ENCODE data around the gene NME1. TPM values are rescaled to one million over a fixed set of nuclear protein-coding genes. Genes with fewer than 3 reads are reported as not detected.
A peak's percentile ranks its signal among the peaks of the same experiment; 100 is the strongest.

Gene NME1
- total RNA-seq, 2 experiments from 2014 or later: 158 to 221 TPM

- H3K4me2 ChIP-seq (ENCODE audit: low read length): peak overlapping the region; percentile 100
- H4K20me1 ChIP-seq (ENCODE audit: insufficient read depth, low read length): peaks cover 26% of the 10 kb centered on the region
- POLR2A ChIA-PET: interaction anchor here (0.7 to 1.7 kb wide), 11 partner anchors 9 to 766 kb away, joined by 3 to 10 read pairs (median 3); partner anchors contain the start of gene NME1
- H3K27ac ChIP-seq (ENCODE audit: low read depth, low read length, poor library complexity, severe bottlenecking): peak overlapping the region; percentile 87
- intact Hi-C loops (cut with micrococcal nuclease; ENCODE audit: unreplicated experiment): loop anchor here (1.0 to 5.0 kb wide), 2 partner anchors 33 to 253 kb away; partner anchors contain the start of genes NME1 and TOB1
- no peaks in the 10 kb centered on the region for H3K9me3 ChIP-seq (ENCODE audit: low read length)
- peaks cover 48% of the 10 kb centered on the region for H3K79me2 ChIP-seq (ENCODE audit: insufficient read depth, low read depth, low read length)
- H2AFZ ChIP-seq (ENCODE audit: low read length): peak overlapping the region; percentile 85
- peaks cover 38% of the 10 kb centered on the region for H3K4me1 ChIP-seq (ENCODE audit: insufficient read depth, low read length, poor library complexity, severe bottlenecking)
- peaks cover 14% of the 10 kb centered on the region for H3K36me3 ChIP-seq (ENCODE audit: insufficient read depth, low read length)
- H3K4me3 ChIP-seq (ENCODE audit: low read depth, low read length, poor library complexity, severe bottlenecking): peak overlapping the region; percentile 100
- DNase-seq (ENCODE audit: low spot score): peak; percentile 74
- no peaks in the 10 kb centered on the region for H3K9me2 ChIP-seq (ENCODE audit: insufficient read depth, low read length)
- CTCF ChIA-PET (ENCODE audit: unreplicated experiment): interaction anchor here (0.6 to 0.9 kb wide), 2 partner anchors 9 to 411 kb away, joined by 3 to 4 read pairs; no protein-coding TSS in a partner anchor
- no peak for TF ChIP-seq CTCF (conservative IDR thresholded peaks at IDR 0.05; ENCODE audit: low read length)
- TF ChIP-seq EZH2phosphoT487 (IDR thresholded peaks at IDR 0.05; ENCODE audit: borderline replicate concordance, low read depth, low read length): no peak
- BruUV-seq (replicated peaks): no TSS peak
Measured at GRCh38 chr17:51120357-51120738, 33.0 kb upstream of the NME1 start.

- Histone ChIP-seq H3K36me3 (ENCODE audit: insufficient read depth, low read length) (peaks cover 8% of the 10 kb centered on the region), H3K4me2 (ENCODE audit: low read length) (peak within 1 kb of the TSS; percentile 100), H2AFZ (ENCODE audit: low read length) (peak within 1 kb of the TSS; percentile 97), H3K4me3 (ENCODE audit: low read depth, low read length, poor library complexity, severe bottlenecking) (peak within 1 kb of the TSS; percentile 100), H3K79me2 (ENCODE audit: insufficient read depth, low read depth, low read length) (peaks cover 42% of the 10 kb centered on the region), H3K9me2 (ENCODE audit: insufficient read depth, low read length) (no peaks in the 10 kb centered on the region), H3K4me1 (ENCODE audit: insufficient read depth, low read length, poor library complexity, severe bottlenecking) (peaks cover 38% of the 10 kb centered on the region), H3K27ac (ENCODE audit: low read depth, low read length, poor library complexity, severe bottlenecking) (peak within 1 kb of the TSS; percentile 87), H3K9me3 (ENCODE audit: low read length) (no peaks in the 10 kb centered on the region), H4K20me1 (ENCODE audit: insufficient read depth, low read length) (peaks cover 26% of the 10 kb centered on the region)
- intact Hi-C loops (cut with micrococcal nuclease; ENCODE audit: unreplicated experiment): loop anchor here (1.0 to 5.0 kb wide), 2 partner anchors 32 to 254 kb away; partner anchors contain the start of genes NME1 and TOB1
- DNase-seq (ENCODE audit: low spot score): peak; percentile 95
- CTCF ChIA-PET (ENCODE audit: unreplicated experiment): interaction anchor here (0.6 to 0.9 kb wide), 2 partner anchors 8 to 412 kb away, joined by 3 to 4 read pairs; no protein-coding TSS in a partner anchor
- BruUV-seq (replicated peaks): TSS peak; percentile 95
- POLR2A ChIA-PET: interaction anchor here (0.6 to 1.7 kb wide), 11 partner anchors 10 to 767 kb away, joined by 3 to 10 read pairs (median 3); partner anchors contain the start of gene NME1
- TF ChIP-seq EZH2phosphoT487 (IDR thresholded peaks at IDR 0.05; ENCODE audit: borderline replicate concordance, low read depth, low read length) (no peak), CTCF (conservative IDR thresholded peaks at IDR 0.05; ENCODE audit: low read length) (no peak)
Measured at GRCh38 chr17:51120739-51121619, 32.4 kb upstream of the NME1 start, which contains the start of gene SPAG9. Gene SPAG9, minus strand, starts transcription at chr17:51120868. Its CDS starts 212 bp downstream, at chr17:51120656.
